T-helper 1 cell treated with Interleukin-12 subunit alpha and Interleukin-12 subunit beta and Interleukin-4 antibody, amounts not matched to agents 30 ng/mL and 1 ng/mL, for 36 hours (primary cell): ENCODE measurements around the gene UVRAG. TPM values are rescaled to one million over a fixed set of nuclear protein-coding genes. Genes with fewer than 3 reads are reported as not detected.

ENCODE experiments used
- intact Hi-C: fragments of 100-400 bp; cut with micrococcal nuclease; formaldehyde crosslinking; loops from one replicate; pipeline ENCODE4 v1.15.1; 2024
- total RNA-seq: library from RNA; stranded (reverse); gene quantifications from 2 replicates; pipeline ENCODE4 v1.2.3, GENCODE V29; 2022

Gene UVRAG
- total RNA-seq, 1 donor from 2014 or later, result 21.7 TPM

- intact Hi-C loops, result loop anchor here (1.0 to 2.0 kb wide), 6 partner anchors 11 to 515 kb away; partner anchors contain the start of gene DGAT2
Observed at GRCh38 chr11:75802913-75803820, 11.8 kb upstream of the UVRAG start.

GRCh38 chr11:75809111-75809510, 5.9 kb upstream of the UVRAG start:
- intact Hi-C loops, result no loop called here

GRCh38 chr11:75809991-75810390, 5.0 kb upstream of the UVRAG start:
- intact Hi-C loops, result loop anchor here (5.0 to 10.0 kb wide), 2 partner anchors 1218 to 1415 kb away; partner anchors contain the start of genes PGM2L1 and POLD3

GRCh38 chr11:75810637-75811390, 4.2 kb upstream of the UVRAG start:
- intact Hi-C loops, result loop anchor here (5.0 to 10.0 kb wide), 2 partner anchors 1219 to 1416 kb away; partner anchors contain the start of genes PGM2L1 and POLD3

GRCh38 chr11:75811485-75811884, 3.5 kb upstream of the UVRAG start:
- intact Hi-C loops, result loop anchor here (5.0 to 10.0 kb wide), 2 partner anchors 1219 to 1417 kb away; partner anchors contain the start of genes PGM2L1 and POLD3

- intact Hi-C loops, result loop anchor here (5.0 to 10.0 kb wide), 2 partner anchors 1220 to 1418 kb away; partner anchors contain the start of genes PGM2L1 and POLD3
Observed at GRCh38 chr11:75812542-75813040, 2.4 kb upstream of the UVRAG start.

- intact Hi-C loops, result loop anchor here (5.0 to 10.0 kb wide), 2 partner anchors 1221 to 1418 kb away; partner anchors contain the start of genes PGM2L1 and POLD3
Observed at GRCh38 chr11:75813124-75813523, 1.9 kb upstream of the UVRAG start.

- intact Hi-C loops, result loop anchor here (1.0 to 10.0 kb wide), 3 partner anchors 10 to 1419 kb away; partner anchors contain the start of genes PGM2L1 and POLD3
Observed at GRCh38 chr11:75813622-75814039, 1.4 kb upstream of the UVRAG start.

GRCh38 chr11:75814363-75814676, 690 bp upstream of the UVRAG start:
- intact Hi-C loops, result loop anchor here (1.0 to 10.0 kb wide), 3 partner anchors 11 to 1420 kb away; partner anchors contain the start of genes PGM2L1 and POLD3

- intact Hi-C loops, result loop anchor here (1.0 to 10.0 kb wide), 8 partner anchors 9 to 1421 kb away; partner anchors contain the start of genes DGAT2, GVQW3, PGM2L1 and RPS3
Observed at GRCh38 chr11:75815345-75816168, 547 bp downstream of the UVRAG start.

- intact Hi-C loops, result loop anchor here (10.0 kb wide), 1 partner anchor 1422 kb away; the partner anchor contains the start of gene PGM2L1
Observed at GRCh38 chr11:75816561-75817239, 1.7 kb downstream of the UVRAG start.

GRCh38 chr11:75820645-75821044, 5.6 kb downstream of the UVRAG start:
- intact Hi-C loops, result no loop called here

- intact Hi-C loops, result no loop called here
Observed at GRCh38 chr11:75821202-75821601, 6.2 kb downstream of the UVRAG start.

- intact Hi-C loops, result no loop called here
Observed at GRCh38 chr11:75822541-75822940, 7.5 kb downstream of the UVRAG start.

GRCh38 chr11:75823415-75823814, 8.4 kb downstream of the UVRAG start:
- intact Hi-C loops, result no loop called here

- intact Hi-C loops, result loop anchor here (1.0 kb wide), 1 partner anchor 9 kb away; the partner anchor contains the start of gene UVRAG
Observed at GRCh38 chr11:75823946-75824345, 8.9 kb downstream of the UVRAG start.

GRCh38 chr11:75826461-75827230, 11.6 kb downstream of the UVRAG start:
- intact Hi-C loops, result no loop called here

- intact Hi-C loops, result no loop called here
Observed at GRCh38 chr11:75827562-75827961, 12.6 kb downstream of the UVRAG start.
